Raji (cell line): ENCODE measurements around the gene CDH13.

ENCODE experiments used
- POLR2A ChIP-seq: IDR thresholded peaks from 2 replicates; pipeline ENCODE4 v1.6.1; 2011; ENCODE audit warnings: low read depth, low read length, control low read depth; ENCODE audit not compliant: insufficient read depth

CDH13 gene

DNA sequence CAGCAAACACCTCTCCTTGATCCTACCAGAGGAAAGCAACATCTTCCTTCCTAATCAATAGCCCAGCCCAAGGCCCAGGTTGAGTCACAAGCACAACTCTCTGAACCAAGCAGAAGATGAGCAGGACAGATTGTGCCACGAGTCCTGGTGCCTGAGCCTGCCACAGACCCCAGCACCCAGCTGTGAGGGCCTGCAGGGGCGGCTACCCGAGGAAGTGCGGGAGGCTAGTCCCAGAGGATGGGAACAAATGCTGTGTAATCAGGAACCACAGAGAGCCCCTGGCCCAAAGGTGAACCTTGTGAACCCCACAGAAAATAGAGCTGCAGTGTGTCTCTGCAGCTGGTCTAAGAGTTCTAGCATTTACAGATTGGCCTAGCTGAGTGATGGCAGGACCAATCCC, 1054.2 kb downstream of the CDH13 start:
- no peak for TF ChIP-seq POLR2A

DNA sequence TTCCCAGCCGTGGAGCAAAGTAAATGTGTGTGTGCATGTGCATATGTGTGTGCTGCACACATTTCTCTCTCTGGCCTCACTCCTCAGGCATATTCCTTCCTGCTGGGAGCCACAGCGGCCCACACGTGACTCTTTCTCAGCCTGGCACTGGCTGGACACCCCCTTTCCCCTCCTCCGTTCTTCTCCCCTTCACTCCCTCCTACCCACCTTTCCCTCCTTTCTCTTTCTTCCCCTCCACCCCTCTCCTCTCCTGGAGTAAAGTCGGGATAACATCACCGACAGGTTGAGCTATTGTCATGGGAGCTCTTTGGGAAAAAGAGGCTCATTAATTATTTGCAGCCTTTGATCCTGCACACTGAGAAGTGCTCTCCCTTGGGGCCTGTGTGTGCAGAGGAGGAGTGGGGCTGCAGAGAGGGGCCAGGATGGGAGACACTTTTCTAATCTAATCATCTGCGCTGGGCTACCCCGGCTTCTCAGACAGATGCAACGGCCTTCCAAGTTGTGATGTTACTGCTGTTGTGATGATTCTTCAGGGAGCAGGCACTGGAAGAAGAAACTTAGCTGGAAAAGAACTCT, 1054.7 kb downstream of the CDH13 start:
- no peak for TF ChIP-seq POLR2A

DNA sequence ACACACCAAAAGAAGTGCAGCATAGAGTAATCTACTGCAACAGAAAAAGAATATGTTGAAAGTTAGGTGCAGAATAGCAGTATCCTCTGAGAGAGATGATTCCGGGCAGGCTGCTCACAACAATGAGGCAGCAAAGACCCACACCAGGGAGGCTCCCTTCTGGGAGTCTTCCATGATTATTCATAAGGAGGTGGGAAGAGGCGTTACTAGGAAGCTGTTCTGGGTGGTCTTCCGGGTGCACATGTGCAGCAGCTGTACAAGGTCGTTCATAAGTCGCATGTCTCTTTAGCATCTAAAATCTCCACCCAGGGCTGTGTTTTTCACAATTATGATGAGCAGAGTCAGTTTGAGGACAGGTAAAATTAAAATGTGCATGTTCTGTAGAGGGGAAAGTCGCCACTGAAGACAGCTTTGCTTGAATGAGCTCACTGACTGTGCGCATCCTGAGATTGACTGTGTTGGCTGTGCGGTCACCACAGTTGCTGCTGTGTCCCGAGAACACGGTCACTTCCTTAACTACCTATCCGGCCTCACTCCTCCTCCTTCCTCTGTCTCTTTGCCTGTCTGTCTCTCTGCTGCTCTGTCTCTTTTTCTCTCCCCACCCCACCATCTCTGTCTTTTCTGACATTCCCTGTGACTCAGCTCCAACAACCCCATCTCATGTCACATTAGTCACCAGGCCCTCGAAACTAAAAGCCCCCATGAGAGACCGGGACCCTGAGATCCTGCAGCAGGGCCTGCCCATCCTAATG, 1055.5 kb downstream of the CDH13 start:
- no peak for TF ChIP-seq POLR2A

DNA sequence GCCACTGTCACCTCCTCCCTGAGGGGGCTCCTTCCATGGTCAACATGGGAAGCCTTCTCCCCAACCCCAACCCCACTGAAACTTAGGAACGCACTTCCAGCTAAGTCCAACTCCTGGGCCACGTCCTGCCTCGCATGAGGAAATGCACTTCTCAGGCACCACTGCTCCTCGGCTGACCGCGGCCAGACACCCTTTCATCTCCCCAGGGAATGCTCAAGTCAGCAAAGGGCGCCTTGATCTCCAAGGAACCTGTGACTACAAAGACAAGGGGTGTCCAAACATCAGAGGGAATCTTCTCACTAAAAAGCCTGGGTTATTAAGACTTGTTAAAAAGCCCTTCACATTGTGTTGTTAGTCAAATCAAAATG, 1056.1 kb downstream of the CDH13 start:
- no peak for TF ChIP-seq POLR2A

DNA sequence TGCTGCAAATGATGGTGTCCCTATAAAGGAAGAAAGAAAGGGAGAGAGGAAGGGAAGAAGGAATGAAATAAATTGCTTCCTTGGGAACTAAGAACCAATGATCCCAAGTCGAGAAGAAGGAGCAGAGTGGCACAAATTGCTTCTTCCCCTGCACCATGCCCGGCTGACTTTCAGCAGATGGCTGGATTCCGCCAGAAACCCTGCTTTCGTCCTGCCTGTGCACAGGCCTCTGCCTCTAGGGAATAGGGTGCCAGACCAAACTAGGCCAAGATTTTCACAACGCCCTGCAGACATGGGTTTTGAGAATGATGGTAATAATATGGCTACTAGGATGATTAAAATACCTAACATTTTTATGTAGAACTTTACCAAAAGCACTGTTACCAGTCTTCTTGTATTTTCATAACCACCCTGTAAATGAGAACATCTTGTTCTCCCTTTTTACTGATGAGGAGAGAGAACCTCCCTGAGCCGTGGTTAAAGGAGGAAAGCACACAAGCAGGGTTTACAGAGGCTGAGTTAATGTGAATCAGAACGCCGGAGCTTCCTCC, 1058.9 kb downstream of the CDH13 start:
- no peak for TF ChIP-seq POLR2A

DNA sequence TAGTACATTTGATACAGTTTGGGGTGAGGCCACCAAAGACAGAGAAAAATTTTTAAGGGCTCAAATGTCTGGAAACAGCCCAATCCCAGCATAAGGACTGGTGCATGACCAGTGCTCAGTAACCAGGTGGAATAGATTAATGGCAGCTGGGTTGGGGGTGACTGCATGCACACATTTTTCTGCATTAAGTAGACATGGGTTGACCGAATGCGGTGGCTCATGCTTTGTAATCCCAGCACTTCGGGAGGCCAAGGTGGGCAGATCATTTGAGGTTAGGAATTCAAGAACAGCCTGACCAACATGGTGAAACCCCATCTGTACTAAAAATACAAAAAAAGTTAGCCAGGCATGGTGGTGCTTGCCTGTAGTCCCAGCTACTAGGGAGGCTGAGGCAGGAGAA, 1060.0 kb downstream of the CDH13 start:
- no peak for TF ChIP-seq POLR2A

DNA sequence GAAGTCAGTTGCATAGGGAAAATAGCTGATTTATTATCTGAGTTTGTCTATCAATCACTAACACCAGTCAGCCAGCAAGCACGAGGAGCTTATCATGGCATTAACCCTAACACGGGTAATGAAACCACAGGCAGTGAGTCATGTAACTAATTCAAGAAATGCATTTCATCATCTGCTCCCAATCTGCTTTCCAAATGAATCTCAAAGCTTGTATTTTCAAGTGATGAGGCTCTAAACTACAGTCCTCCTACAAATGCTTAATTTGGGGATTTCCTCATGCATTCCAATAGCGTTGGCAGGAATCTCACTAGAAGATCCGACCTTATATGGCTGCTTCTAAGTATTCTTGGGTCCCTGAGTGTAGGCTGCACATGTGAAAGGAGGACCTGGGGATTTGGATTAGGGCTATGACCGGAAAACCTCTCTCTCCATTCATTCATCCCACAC, 1062.6 kb downstream of the CDH13 start:
- no peak for TF ChIP-seq POLR2A

DNA sequence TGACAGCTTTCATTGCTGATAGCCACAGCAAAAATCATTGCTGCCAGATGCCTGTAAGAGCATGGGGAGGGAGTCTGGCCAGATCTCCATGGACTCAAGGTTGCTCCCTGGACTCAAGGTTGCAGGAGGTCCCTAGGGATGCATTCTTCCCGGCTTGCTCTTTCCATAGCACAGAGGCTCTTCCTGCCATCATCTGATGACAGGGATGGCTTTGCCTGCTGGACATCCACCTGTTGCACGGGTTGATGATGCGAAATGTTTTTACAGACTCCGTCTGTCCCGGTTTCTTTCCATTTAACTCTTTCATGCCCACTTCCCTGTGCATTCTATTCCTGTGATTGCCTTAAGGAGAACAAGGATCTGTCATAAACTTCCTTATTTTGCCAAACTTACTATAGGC, 1065.5 kb downstream of the CDH13 start:
- no peak for TF ChIP-seq POLR2A

DNA sequence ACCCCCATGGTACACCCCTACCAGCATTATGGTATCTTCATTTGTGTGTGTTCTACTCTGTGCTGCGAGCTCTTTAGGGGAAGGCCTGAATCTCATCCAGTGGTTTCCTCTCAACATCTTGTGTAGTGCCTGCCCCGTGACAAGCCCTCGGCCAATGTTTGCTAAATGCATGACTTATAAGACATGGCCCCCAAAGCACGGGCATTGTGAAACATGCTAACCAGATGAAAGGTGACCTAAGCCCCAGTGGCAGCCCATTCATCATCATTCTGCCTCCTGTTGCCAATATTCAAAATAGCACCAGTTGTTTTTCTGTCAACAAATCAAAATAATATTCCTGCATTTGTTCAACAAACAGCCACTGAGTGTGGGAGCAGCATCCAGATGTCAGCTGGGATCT, 1072.2 kb downstream of the CDH13 start:
- TF ChIP-seq POLR2A = no peak

DNA sequence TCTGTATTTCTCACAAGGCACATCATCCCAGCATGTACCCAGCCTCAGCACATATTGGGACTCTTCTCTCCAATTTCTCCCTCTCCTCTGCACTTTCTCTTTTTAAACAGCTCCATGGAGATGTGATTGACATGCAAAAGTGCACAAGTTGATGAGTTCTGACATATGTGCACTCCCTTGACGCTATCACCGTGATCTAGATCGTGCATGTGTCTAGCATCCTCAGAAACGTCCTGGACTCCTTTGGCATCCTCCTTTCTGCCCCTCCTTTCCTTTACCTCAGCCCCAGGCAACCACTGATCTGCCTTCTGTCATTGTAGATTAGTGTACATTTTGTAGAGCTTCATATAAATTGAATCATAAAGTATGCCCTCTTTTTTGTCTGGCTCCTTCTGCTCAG, 1073.0 kb downstream of the CDH13 start:
- no peak for TF ChIP-seq POLR2A

DNA sequence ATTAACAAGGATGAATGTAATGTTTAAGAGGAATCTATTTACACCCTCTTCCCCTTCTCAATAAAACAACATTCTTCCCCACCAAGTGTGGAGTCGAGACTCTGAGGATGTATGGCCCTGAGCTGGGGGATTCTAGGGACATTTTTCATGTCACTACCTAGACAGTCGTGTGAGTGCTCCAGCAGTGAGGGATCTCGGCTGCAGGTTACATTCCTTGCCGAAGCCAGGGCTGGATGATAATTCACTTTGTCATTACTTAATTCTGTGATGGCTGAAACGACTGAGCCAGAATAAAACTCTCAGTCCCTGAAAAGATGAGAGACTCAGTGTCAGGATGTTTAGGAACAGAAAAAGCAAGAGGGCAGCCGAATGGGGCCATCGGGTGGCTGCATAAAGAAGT, 1074.1 kb downstream of the CDH13 start:
- TF ChIP-seq POLR2A = no peak

DNA sequence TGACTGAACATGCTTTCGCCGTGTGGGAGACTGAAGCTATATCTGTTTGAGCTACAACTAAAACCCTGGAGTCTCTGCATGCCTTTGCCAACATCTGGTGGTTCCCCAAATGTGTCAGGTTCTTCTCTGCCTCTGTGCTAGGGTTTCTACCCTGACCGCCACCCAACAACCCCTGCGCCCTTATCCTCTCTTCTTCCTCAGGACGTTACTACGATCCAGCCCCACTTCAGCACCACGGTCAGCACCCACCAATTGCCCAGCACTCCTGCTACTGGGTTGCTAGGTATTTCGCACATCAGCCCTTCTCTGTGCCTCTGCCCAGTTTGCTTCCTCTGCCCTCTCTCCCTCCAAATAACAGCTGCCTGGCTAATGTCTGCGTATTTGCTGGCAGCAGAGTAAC, 1074.7 kb downstream of the CDH13 start:
- TF ChIP-seq POLR2A = no peak

DNA sequence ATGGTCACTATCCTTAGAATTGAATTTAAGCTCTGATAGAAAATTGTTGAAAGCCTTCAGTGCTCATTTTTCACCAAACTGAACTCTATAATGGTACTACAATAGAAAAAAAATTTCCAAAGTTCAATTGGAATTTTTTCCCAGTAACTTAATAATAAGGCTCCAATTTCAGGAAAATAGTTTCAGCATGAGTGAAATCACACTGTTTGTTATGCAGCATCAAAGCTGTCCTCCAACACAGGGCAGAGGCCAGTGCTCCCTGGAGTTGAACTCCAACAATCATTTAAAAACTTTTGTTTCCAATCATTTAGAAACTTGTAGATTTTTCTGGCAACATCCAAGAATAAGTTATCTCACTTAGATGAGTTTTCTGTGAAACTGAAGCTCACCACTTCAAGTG, 1077.9 kb downstream of the CDH13 start:
- TF ChIP-seq POLR2A = no peak

DNA sequence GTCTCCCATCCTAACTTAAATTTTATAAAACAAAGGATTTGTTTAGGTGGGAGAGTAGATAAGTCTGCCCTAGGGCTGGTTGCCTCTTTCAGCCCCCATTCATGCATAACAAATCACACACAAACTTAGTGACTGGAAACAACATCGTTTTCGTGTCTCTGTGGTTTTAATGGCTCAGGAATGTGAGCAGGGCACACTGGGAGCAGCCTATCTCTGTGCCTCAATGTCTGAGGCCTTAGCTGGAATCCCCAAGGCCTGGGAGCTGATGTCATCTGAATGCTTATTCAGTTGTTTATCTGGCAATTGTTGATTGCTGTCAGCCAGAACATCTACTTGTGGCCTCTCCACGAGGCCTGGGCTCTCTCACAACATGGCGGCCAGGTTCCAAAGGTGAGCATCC, 1079.1 kb downstream of the CDH13 start:
- TF ChIP-seq POLR2A = no peak

DNA sequence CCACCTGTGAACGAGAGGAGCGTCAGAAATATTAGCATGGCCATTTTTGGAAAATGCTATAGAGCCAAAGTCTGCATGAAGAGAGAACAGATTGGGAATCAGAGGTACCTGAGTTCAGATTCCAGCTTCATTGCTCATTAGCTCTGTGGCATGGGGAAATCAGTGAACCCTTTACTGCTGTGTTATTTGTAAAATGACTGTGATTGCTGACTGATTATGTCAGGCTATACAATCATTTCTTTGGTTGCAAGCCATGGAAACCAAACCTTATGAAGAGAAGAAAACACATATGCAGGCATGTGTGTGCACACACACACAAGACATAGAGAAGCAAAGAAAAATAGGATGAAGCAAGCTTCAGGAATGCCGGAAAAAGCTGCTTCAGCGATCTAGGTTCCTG, 1079.6 kb downstream of the CDH13 start:
- no peak for TF ChIP-seq POLR2A

DNA sequence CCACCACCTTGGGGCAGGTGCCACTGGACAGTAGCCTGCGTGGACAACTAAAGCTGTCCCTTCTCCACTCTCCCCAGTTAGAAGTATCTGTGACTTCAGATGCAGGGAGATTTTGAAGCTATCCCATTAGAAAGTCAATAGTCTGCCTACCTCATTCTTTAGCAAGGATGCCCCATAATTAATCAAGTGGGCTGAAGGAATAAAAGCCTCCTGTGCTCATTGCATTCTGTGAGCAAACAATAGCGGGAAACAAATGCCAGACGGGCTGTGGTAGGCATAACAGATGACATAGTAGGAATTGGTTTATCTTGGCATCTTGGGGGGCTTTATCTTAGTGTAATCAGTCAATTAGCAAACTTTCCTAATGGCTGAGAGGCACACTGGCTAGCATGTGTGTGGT, 1084.3 kb downstream of the CDH13 start:
- TF ChIP-seq POLR2A = no peak

DNA sequence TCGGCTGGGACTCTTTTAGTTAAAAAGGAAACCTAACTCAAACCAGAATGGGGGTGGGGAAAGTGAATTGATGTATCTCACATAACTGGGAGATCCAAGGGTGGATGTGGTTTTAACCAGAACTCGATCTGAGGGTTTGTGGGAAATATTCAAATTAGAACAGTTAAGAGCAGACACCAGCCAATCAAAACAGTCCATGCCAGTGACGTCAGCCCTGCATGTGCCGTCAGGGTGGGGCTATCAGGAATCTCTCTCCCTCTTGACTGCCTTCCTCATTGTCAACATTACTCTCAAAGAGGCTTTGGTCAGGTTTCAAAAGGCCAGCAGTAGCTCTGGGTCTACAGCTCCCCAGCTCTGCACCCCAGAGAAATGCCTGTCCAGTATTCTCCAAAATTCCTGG, 1086.8 kb downstream of the CDH13 start:
- no peak for TF ChIP-seq POLR2A
